Activated T-helper 17 cell treated with anti-CD3 and anti-CD28 coated beads, Interleukin-2, amount 50 U/mL, for 72 hours (primary cell): ENCODE results near the gene OR5AN1. TPM values are rescaled to one million over a fixed set of nuclear protein-coding genes. Genes with fewer than 3 reads are reported as not detected.

Experiments used
- ATAC-seq: fragments of 150-1000 bp; cut with Tn5 transposase; replicated peaks from 2 replicates; pipeline ENCODE4 v1.10.0; 2021; ENCODE audit warnings: mild to moderate bottlenecking, moderate library complexity
- H3K27ac Mint-ChIP-seq: one replicate; pipeline ENCODE4 v1.8.0; 2022; ENCODE audit warnings: mixed read lengths
- H3K27me3 Mint-ChIP-seq: one replicate; pipeline ENCODE4 v1.8.0; 2022; ENCODE audit warnings: mixed read lengths
- H3K36me3 Mint-ChIP-seq: one replicate; pipeline ENCODE4 v1.8.0; 2022; ENCODE audit warnings: low read depth, mild to moderate bottlenecking, mixed read lengths
- H3K4me1 Mint-ChIP-seq: one replicate; pipeline ENCODE4 v1.8.0; 2022; ENCODE audit warnings: mixed read lengths
- H3K4me3 Mint-ChIP-seq: one replicate; pipeline ENCODE4 v1.8.0; 2022; ENCODE audit warnings: mild to moderate bottlenecking, mixed read lengths
- H3K9me3 Mint-ChIP-seq: one replicate; pipeline ENCODE4 v1.8.0; 2022; ENCODE audit warnings: mixed read lengths
- total RNA-seq, 2 donors: library from RNA; stranded (reverse); gene quantifications; one replicate each; pipeline ENCODE4 v1.2.3, GENCODE V29; 2022

OR5AN1 gene
- total RNA-seq, 2 donors from 2014 or later = not detected

GRCh38 chr11:59400461-59401261 is 42.0 kb downstream of the OR5AN1 start:
- H3K4me1 Mint-ChIP-seq = no peaks in the 10 kb centered on the region
- H3K4me3 Mint-ChIP-seq = no peak overlapping the region
- peaks cover 7% of the 10 kb centered on the region for H3K27me3 Mint-ChIP-seq
- no peaks in the 10 kb centered on the region for H3K36me3 Mint-ChIP-seq
- ATAC-seq = no peak
- peaks cover 4% of the 10 kb centered on the region for H3K9me3 Mint-ChIP-seq
- H3K27ac Mint-ChIP-seq = no peak overlapping the region

DNA sequence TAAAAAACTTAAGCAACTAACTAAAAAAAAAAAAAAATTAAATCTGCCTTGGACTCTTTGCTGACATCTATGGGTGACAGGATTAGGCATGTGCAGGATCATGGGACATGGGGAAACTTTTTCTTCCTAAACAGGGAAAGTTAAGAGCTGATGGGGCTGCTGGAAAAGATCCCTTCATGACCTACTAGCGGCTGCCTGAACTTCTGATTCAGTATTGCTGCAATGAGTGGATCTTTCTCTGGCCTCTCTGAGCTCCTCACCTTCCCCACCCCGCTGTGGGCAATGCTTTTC is 42.5 kb downstream of the OR5AN1 start:
- peaks cover 7% of the 10 kb centered on the region for H3K27me3 Mint-ChIP-seq
- H3K36me3 Mint-ChIP-seq = no peaks in the 10 kb centered on the region
- H3K4me1 Mint-ChIP-seq = no peaks in the 10 kb centered on the region
- peaks cover 4% of the 10 kb centered on the region for H3K9me3 Mint-ChIP-seq
- ATAC-seq = no peak
- H3K27ac Mint-ChIP-seq = no peak overlapping the region
- no peak overlapping the region for H3K4me3 Mint-ChIP-seq

- Mint-ChIP-seq H3K27me3 (peaks cover 7% of the 10 kb centered on the region), H3K4me3 (no peak overlapping the region), H3K36me3 (no peaks in the 10 kb centered on the region), H3K9me3 (peaks cover 4% of the 10 kb centered on the region), H3K4me1 (no peaks in the 10 kb centered on the region), H3K27ac (no peak overlapping the region)
- no peak for ATAC-seq
Measured at GRCh38 chr11:59403546-59403945, 44.9 kb downstream of the OR5AN1 start.

DNA sequence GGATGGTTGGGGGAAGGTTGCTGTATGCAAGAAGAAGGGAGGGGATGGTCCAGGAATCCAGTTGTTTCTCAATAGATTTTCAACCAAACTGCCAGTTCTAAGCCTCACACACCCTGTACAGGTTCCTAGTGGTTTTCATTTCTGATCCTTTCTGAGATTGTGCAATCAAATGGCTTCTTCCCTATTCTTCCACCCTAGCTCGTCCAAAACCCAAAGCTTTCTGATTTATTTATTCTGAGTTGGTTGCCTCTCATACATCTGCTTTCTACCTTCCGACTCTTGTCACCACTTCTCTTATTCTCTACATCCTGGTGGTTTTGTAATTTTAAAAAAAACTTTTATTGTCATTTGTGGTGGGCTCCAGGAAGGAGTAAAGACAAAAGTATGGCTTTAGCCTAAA is 55.0 kb downstream of the OR5AN1 start:
- peaks cover 29% of the 10 kb centered on the region for H3K27me3 Mint-ChIP-seq
- no peak for ATAC-seq
- no peaks in the 10 kb centered on the region for H3K4me1 Mint-ChIP-seq
- no peak overlapping the region for H3K27ac Mint-ChIP-seq
- no peaks in the 10 kb centered on the region for H3K36me3 Mint-ChIP-seq
- H3K4me3 Mint-ChIP-seq = no peak overlapping the region
- peaks cover 10% of the 10 kb centered on the region for H3K9me3 Mint-ChIP-seq

- Mint-ChIP-seq H3K9me3 (peaks cover 3% of the 10 kb centered on the region), H3K4me1 (no peaks in the 10 kb centered on the region), H3K27ac (no peak overlapping the region), H3K27me3 (peaks cover 29% of the 10 kb centered on the region), H3K4me3 (no peak overlapping the region), H3K36me3 (no peaks in the 10 kb centered on the region)
- no peak for ATAC-seq
Measured at GRCh38 chr11:59415111-59415510, 56.4 kb downstream of the OR5AN1 start.

GRCh38 chr11:59416613-59417012 is 57.9 kb downstream of the OR5AN1 start:
- no peak overlapping the region for H3K27ac Mint-ChIP-seq
- H3K4me3 Mint-ChIP-seq = no peak overlapping the region

GRCh38 chr11:59417023-59417422 is 58.3 kb downstream of the OR5AN1 start:
- Mint-ChIP-seq H3K4me3 (no peak overlapping the region), H3K27me3 (peaks cover 29% of the 10 kb centered on the region)
- no peak for ATAC-seq

More at GRCh38 chr11:59416613-59417012, 57.9 kb downstream of the OR5AN1 start:
- Mint-ChIP-seq H3K36me3 (no peaks in the 10 kb centered on the region), H3K27me3 (peaks cover 29% of the 10 kb centered on the region), H3K9me3 (no peaks in the 10 kb centered on the region), H3K4me1 (no peaks in the 10 kb centered on the region)
- ATAC-seq = no peak

GRCh38 chr11:59418156-59418555 is 59.5 kb downstream of the OR5AN1 start:
- Mint-ChIP-seq H3K27me3 (peaks cover 27% of the 10 kb centered on the region), H3K36me3 (no peaks in the 10 kb centered on the region), H3K9me3 (no peaks in the 10 kb centered on the region), H3K27ac (no peak overlapping the region), H3K4me1 (no peaks in the 10 kb centered on the region), H3K4me3 (no peak overlapping the region)
- no peak for ATAC-seq

More at GRCh38 chr11:59417023-59417422, 58.3 kb downstream of the OR5AN1 start:
- no peak overlapping the region for H3K27ac Mint-ChIP-seq
- no peaks in the 10 kb centered on the region for H3K4me1 Mint-ChIP-seq
- H3K9me3 Mint-ChIP-seq = no peaks in the 10 kb centered on the region
- H3K36me3 Mint-ChIP-seq = no peaks in the 10 kb centered on the region

Other genes starting within 250 kb of the OR5AN1 start
- 10 to 100 TPM; 80.2 to 92.7 TPM for gene FAM111A, start 216.0 kb upstream of the OR5AN1 start, total RNA-seq
- under 1 TPM; 0.13 to 0.16 TPM for gene DTX4, start 186.8 kb upstream of the OR5AN1 start, total RNA-seq
- gene MPEG1, start 146.0 kb upstream of the OR5AN1 start, total RNA-seq = under 1 TPM in 1 of 2 donors, not detected in 1; 0.08 TPM
- gene OR5A2, start 67.5 kb downstream of the OR5AN1 start, total RNA-seq = not detected
- gene OR5A1, start 77.6 kb downstream of the OR5AN1 start, total RNA-seq = not detected
- gene OR4D6, start 98.1 kb downstream of the OR5AN1 start, total RNA-seq = not detected
- gene OR4D10, start 114.4 kb downstream of the OR5AN1 start, total RNA-seq = not detected
- gene OR4D11, start 144.7 kb downstream of the OR5AN1 start, total RNA-seq = not detected
- not detected for gene OR4D9, start 152.6 kb downstream of the OR5AN1 start, total RNA-seq